ENCODE results near the gene ADGRL3.
"Not testable (repeated sequence)": the region's sequence is repeated elsewhere in the genome, so short reads cannot be mapped to it uniquely, and the experiment has no call there.

The ADGRL3 gene

DNA sequence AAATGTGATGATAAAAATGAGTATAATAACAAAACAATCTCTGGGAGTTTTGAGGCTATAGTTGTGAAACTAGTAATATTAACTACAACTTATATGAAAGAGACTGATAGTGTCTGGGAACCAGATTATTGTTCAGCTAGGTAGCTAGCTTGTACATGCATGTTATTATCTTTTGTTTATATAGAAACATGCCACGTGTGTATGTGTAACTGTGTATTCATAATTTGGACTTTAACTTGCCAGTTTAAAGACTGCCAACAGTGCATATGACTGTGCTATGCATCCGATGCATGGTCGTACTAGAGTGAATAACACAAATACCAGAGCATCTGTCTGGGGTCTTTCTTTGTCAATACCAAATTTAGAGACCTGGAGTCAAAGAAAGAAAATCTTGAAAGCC is 92.2 kb downstream of the ADGRL3 start:
- no peak for FAIRE-seq

DNA sequence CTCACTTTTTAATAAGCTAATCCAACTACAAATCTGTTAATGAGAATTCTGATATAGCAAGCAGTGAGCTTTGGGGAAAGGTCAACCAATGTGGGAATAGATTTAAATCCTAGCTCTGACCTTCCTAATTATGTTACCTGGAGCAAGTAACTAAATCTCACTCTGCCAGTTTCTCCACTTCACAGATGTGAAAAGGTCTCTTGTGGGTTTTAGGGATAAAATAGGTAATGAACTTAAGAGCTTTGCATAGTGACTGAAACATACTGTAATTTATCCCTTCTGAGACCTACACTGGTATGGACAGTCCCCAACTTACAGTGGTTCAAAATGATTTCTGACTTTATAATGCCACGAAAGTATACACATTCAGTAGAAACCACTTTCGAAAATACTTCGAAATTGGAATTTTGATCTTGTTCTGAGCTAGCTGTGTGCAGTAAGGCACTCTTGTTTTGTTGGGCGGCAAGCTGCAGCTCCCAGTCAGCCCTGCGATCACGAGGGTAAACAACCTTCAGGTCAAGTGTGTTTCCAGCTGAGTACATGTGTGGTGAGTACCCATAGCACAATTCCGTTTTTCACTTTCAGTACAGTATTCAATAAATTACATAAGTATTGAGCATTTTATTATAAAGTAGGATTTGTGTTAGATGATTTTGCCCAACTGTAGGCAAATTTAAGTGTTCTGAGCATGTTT is 93.7 kb downstream of the ADGRL3 start:
- FAIRE-seq = no peak

DNA sequence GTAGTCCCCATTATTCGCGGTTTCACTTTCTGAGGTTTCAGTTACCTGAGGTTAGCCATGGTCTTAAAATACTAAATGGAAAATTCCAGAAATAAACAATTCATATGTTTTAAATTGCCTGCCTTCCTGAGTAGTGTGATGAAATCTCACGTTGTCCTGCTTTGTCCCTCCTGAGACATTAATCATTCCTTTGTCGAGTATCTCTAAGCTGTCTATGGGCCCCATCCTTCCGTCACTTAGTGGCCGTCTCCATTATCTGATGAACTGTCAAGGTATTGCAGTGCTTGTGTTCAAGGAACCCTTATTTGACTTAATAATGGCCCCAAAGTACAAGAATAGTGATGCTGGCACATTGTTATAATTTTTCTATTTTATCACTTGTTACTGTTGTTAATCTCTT is 94.8 kb downstream of the ADGRL3 start:
- no peak for FAIRE-seq

DNA sequence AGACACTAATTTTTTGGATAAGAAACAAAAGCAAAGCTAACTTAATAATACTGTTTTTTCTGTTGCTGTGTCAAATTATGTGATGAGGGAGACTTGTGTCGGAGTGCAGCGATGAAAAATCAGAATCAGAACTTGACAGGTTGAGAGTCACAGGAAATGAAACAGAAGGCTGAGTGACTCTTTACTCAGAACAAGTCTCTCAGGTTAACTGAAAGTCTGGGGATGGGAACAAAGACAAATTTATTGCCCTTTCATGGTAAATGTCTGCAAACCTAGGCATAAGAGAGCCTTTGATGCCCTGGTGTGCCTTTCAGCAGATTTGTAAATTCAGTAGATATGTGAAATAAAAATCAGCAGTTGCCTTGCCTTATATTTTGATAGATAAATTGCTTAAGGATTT is 96.0 kb downstream of the ADGRL3 start:
- FAIRE-seq = no peak

DNA sequence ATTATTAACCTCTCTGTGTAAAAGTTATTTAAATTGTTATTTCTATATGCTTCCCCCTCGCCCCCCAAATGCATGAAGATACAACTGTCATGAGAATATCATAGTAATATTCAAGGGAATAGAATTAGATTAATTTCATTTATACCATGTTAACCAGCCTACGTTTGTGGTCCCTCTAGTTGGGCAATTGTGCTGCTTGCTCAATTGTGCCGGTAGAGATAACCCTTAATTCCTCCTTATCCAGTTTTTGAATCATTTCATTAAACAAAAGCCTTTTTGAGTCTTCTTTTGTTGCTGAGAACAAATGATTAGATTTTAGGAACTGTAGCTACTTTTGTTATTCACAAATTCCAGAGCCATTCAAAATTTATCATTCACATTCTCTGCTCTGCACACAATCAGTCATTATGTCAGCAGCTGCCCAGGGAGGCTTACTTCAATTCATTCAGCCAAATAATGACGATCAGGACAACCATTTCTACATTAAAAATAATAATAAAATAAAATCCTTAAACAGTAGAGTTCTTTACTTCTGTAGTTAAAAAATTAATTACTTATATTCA is 98.1 kb downstream of the ADGRL3 start:
- no peak for FAIRE-seq

DNA sequence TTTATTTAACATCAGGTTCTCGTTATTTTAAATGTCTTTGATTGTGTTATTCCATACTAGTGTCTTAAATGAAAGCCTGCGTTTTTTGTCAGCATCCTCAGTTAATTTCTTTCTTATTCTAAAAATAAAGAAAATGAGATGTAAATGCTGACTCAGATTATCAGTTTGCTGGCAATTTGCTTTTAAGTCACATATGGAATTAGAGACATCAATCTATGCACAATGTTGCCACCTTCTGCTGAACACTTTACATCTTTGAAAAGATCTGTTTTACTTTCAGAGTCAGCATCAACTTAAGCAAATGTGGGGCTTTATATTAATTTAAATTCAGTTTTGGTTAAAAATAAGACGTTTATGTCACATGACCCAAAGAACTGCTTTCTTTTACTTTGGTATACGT is 99.2 kb downstream of the ADGRL3 start:
- FAIRE-seq = no peak

DNA sequence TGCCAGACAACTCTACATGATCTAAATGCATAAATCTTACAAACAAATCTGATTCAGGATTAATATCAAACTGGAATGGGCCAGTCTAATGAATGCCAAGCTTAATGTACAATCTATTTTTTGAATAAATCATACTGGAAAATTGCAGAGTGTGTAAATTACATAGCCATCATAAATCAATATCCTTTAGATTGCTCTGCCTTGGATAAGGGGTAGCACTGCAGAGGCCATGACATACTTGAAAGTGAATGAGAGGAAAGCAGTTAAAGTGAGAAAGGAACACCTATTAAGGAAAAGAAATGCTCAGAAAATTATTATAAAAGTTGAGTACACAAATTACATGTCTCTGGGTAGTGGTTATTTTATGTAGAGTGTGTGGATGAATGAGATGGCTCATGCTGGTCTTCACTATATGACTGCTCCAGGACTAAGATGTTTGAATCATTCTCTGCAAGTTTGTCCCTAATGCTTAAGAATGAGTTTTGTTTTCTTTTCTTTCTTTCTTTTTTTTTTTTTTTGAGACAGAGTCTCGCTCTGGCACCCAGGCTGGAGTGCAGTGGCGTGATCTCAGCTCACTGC is 100.2 kb downstream of the ADGRL3 start:
- FAIRE-seq = no peak

DNA sequence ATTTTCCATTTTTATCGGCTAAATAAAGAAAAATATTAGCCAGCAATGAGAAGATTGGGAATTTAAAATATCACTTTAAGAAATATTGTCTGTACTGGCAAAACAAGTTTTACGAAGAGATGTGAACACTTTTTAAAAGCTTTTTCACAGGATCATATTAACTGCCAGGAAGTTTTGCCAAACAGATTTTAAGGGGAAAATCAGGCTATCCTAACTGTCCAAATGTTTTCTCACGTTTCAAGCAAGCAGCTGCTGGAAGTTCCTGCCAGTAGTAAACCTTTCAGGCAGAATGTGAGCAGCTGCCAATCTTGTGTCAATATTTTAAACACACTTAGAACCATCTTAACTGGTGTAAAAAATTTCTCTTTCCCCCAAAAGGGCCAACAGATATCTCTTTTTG is 101.1 kb downstream of the ADGRL3 start:
- FAIRE-seq = no peak

DNA sequence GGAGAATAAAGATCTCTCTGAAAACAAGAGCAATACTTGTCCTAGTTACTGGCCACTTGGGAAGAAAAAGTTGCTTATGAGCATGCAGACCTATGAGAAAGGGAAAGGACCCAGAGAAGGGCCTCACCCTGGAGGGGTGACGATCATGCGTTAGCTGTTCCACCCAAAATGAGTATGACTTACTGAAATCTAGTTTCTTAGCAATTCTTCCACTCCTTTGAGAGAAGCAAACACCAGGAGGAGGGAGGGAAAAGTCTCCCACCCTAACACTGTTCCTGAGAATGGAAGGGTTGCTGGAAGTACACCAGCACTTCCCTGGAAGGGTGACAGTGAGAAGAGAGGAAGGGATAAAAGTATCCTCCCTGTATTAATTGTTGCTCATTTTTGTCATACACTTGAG is 107.9 kb downstream of the ADGRL3 start:
- FAIRE-seq = no peak

DNA sequence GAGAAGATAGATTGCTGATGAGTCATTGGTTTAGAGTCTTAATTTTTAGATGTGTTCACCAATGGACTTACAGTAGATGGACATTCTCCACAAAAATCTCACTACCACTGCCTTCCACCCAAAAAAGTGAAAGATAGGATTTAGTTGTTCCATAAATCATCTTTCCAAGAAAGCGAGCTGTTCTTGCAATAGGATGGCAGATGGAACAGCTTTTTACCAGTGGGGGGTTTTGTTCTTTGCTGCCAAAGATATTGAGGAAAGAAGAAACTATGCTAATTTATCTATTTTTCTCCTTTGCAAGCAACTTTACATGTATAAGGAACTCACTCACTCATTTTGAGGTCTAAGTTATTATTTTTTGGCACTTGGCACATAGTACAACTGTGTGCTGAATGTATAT is 109.5 kb downstream of the ADGRL3 start:
- no peak for FAIRE-seq

DNA sequence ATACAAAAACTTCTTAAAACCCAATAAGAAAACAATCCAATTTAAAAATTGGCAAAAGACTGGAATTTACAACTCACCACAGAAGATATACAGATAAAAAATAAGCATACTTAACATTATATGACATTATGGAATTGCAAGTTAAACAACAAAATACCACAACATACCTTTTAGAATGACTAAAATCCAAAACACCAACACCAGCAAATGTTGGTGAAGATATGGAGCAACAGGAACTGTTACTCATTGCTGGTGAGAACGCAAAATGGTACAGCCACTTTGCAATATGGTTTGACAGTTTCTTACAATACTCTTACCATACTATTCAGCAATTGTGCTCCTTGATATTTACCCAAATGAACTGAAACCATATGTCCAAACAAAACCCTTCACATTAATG is 112.4 kb downstream of the ADGRL3 start:
- FAIRE-seq = no peak

DNA sequence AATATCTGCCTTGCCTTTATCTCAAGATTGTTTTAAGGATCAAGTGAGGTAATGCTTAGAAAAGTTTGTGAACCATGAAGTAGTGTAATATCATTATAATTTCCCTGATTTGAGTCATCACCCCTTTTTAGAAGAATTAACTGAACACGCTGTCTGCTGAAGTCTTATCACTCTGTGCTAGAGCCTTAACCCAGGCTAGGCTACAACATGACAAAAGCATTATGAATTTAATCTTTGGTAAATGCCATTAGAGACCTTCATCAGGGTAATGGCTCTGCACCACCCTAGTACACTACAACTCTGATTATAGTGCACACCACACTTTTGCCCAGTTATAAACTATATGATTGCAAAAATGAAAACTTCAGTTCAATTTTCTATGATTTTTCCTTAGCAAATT is 118.3 kb downstream of the ADGRL3 start:
- no peak for FAIRE-seq

DNA sequence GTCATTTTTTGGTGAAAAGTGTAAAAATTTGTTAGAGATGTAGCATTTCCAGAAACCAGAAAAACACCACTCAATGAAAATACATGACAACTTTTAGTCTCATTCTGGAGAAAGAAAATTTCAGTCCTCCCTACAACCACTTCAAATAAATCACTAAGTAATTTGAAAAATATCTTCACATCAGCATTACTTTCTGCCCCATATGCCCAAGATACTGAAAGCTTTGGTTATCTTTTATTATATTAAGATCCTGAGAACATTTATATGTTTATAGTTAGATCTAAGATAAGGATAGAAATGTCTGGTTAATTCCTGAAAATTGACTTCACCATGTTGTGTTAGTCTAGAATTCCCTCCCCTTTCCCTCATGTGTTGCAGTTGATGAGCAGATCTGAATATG is 119.0 kb downstream of the ADGRL3 start:
- FAIRE-seq = no peak

DNA sequence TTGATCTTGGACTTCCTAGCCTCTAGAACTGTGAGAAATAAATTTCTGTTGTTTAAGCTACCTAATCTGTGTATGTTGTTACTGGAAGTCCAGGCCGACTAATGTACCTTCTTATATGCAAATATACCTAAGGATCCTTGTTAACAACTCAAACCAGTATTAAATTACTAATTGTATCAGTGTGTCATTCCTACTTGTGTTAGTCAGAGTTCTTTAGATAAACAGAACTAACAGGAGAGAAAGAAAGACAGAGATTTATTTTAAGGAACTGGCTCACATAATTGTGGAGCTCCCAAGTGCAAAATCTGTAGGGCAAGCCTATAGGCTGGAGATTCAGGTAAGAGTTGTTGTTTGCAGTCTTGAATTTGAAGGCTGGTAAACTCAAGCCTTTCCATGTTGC is 120.0 kb downstream of the ADGRL3 start:
- FAIRE-seq = no peak

DNA sequence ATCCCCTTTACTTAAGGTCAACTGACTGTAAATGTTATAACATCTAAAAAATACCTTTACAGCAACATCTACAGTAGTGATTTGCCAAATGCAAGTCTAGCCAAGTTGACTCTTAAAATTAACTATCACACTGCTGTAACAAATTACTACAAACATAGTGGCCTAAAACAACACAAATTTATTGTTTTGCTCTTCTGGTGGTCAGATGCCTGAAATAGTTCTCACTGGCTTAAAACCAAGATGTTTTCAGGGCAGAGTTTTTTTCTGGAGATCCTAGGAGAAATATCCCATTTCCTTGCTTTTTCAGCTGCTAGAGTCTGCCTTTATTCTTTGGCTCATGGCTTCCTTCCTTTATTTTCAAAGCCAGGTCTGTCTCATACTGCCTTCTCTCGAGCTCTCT is 120.5 kb downstream of the ADGRL3 start:
- no peak for FAIRE-seq

DNA sequence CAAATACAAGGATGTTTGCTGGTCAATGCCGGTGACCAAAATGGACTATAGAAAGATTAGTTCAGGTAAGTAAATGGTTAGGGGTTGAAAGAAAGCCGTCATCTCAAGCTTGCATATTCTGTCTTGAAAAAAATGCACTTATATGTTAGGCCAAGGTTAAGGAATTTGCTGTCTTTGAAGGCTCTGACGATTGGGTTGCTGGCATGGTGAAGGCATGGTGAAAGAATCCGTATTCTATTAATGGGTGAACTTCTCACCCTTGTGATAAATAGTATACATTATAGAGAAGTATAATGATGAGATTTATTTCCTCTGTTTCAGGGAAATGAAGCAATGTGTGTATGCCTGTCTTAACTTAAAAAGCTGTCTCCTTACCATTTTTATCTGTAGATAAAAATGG is 132.6 kb downstream of the ADGRL3 start:
- no peak for FAIRE-seq

DNA sequence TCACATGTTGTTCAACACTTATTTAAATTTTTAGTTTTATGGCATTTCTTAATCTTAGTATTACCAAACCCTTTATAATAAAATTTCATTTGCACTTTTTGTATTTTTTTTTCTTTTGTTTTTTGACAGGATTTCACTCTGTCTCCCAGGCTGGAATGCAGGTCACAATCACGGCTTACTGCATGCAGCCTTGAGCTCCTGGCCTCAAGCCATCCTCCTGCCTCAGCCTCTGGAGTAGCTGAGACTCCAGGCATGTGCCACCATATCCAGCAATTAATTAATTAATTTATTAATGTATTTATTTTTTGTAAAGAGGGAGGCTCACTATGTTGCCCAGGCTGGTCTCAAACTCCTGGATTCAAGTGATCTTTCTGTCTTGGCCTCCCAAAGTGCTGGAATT is 133.4 kb downstream of the ADGRL3 start:
- no peak for FAIRE-seq

DNA sequence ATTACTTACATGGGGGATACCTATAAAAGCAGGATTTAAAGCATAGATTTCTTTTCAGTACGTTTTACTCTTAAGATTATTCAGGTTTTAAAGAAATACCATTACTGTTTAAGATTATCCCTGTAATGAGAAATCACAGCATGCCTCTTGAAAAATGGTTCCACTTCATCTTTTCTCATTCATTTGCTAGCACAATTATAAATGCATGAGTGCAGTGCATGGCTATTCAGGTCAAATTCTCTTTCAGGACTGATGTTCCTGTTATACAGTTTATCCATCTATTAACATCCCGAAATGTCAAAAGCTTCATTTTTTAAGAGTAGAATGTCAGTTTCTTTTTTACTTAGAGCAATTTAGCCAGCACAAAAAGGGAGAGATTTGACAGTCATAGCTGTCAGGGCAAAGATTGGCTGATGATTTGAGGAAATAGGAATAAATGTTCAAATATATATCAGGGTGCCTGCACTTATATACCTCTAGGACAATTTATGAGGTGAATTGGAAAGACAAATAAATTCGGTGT is 135.2 kb downstream of the ADGRL3 start:
- no peak for FAIRE-seq

DNA sequence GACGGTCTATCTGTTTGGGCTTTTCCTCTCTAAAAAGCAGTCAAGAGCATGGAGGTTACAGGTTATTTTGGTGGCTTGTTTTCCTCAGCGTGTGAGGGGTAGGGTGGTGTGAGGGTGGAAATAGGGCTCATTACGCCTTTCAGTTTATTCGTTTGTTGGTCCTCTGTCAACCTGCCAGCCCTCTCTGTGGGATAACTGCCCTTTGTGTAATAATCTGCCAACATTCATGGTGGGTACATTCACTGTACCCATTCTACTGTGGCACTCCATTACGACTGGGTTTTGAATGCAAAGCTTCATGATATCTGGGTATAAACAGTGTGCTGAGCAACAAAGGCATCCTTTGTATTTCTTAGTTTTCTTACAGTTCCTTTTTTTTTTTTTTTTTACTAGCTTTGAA is 136.4 kb downstream of the ADGRL3 start:
- FAIRE-seq = no peak

DNA sequence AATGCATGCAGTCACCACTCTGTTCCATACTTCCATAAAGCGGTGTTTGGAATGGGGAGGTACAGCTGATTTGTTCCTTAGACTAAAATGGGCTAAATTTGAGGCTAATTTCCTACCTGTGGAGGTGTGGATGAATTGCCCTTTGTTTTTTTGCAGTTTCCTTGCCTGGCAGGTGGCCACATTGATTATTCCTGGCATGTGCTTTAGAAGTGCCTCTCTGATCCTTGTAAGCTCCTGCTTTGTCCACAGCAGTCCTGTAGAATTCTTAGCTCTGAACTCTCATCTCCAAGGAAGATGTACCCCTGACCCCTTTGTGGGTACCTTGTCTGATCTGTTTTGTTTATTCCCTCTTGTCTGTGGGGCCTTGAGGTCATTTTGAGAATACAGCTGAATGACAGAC is 136.8 kb downstream of the ADGRL3 start:
- FAIRE-seq = no peak

DNA sequence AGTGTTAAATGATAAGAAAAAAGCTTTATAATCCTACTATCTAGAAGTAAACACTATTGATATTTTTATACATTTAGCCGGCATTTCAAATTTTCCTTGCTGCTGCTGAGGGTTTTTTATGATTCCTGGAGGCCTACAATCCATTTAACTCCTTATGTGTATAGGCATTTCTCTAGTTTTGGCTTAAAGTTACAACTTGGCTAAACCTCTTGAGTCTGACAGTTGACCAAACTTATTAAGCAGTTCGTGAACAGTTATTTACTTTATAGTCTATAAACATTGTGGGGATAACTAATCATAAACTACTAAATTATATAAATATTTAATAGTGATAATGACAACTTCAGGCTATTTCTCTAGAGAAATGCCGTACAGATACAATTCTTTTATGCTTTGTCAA is 141.9 kb downstream of the ADGRL3 start:
- no peak for FAIRE-seq

DNA sequence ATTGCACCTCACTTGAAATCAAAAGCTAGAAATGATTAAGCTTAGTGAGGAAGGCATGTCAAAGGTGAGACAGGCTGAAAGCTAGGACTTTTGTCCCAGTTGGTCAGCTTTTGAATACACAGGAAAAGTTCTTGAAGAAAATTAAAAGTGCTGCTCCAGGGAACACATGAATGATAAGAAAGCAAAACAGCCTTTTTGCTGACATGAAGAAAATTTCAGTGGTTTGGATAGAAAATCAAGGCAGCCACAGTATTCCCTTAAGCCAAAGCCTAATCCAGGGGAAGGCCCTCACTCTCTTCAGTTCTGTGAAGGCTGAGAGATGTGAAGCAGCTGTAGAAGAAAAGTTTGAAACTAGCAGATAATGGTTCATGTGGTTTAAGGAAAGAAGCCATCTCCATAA is 150.8 kb downstream of the ADGRL3 start:
- FAIRE-seq = no peak

DNA sequence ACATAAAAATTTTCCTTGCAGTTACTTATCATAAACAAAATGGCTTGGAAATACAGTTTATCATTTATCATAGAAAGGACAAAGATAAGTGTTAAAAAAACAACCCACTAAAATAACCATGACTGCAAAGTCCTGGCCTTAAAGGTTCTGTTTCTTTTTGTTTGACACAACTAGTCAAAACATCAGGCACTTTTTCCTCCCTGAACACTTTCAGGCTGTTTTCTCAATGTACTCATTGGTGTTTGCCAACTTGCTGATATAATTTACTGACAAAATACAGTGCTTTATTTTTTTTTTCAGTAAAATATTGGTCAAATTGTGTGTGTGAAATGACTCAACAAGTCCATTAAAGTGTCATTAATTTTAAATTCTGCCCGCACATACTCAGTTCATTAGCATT is 156.6 kb downstream of the ADGRL3 start:
- FAIRE-seq = no peak

DNA sequence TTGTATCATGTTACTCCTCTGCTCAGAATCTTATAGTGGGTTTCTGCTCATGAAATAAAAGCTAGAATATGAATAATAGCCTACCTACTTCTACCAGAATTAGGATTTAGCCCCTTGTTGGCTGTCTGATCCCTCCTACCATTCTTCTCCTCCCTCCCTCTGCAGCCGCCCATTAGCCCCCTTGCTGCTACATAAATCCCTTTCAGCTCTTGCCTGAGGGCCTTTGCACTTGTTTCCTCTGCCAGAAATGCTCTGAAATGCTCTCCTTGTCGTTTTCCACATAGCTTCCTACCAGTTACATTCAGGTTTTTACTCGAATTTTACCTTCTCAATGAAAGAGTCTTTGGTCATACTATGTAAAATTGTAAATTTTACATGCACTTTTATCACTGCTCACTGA is 159.2 kb downstream of the ADGRL3 start:
- no peak for FAIRE-seq

DNA sequence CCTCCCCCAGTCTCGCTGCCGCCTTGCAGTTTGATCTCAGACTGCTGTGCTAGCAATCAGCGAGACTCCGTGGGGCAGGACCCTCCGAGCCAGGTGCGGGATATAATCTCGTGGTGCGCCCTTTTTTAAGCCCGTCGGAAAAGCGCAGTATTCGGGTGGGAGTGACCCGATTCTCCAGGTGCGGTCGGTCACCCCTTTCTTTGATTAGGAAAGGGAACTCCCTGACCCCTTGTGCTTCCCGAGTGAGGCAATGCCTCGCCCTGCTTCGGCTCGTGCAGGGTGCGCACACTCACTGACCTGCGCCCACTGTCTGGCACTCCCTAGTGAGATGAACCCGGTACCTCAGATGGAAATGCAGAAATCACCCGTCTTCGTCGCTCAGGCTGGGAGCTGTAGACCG is 172.7 kb downstream of the ADGRL3 start:
- not testable (repeated sequence) for FAIRE-seq

All from colon (tissue), 2 donors.